H7 (cell line): ENCODE results near the gene DNAAF8. TPM values are rescaled to one million over a fixed set of nuclear protein-coding genes. Genes with fewer than 3 reads are reported as not detected.

Experiments used
- DNase-seq: peaks from one replicate; pipeline ENCODE4 v3.0.0; 2012
- H3K27me3 ChIP-seq: 2 replicates; pipeline ENCODE4 v1.6.0; 2011; ENCODE audit warnings: mild to moderate bottlenecking, low read length; ENCODE audit not compliant: control insufficient read depth, insufficient read depth
- H3K36me3 ChIP-seq: replicated peaks from 2 replicates; pipeline ENCODE4 v1.5.1; 2011; ENCODE audit warnings: low read length; ENCODE audit not compliant: control insufficient read depth, insufficient read depth
- H3K4me3 ChIP-seq: 2 replicates; pipeline ENCODE4 v1.5.1; 2011; ENCODE audit warnings: low read depth, mild to moderate bottlenecking, control low read depth, low read length, moderate library complexity; ENCODE audit not compliant: insufficient read depth
- total RNA-seq: library from RNA; depleted of rRNA; stranded (reverse); fragments of >200 nt; shearing (Covaris generic); gene quantifications from 2 replicates; pipeline ENCODE4 v1.2.3, GENCODE V29; 2014

The DNAAF8 gene
- total RNA-seq, 1 experiment from 2014 or later: 1.1 TPM

- H3K36me3 ChIP-seq: no peaks in the 10 kb centered on the region
- no peak for DNase-seq
- no peaks in the 10 kb centered on the region for H3K27me3 ChIP-seq
- no peak within 1 kb of the TSS for H3K4me3 ChIP-seq
Observed at GRCh38 chr16:4787627-4788482, 53.5 kb downstream of the DNAAF8 start, which contains the start of gene SEPTIN12. Gene SEPTIN12, minus strand, starts transcription at chr16:4788345. Its CDS starts 700 bp downstream, at chr16:4787645.

GRCh38 chr16:4788489-4788889 is 54.2 kb downstream of the DNAAF8 start:
- Histone ChIP-seq H3K27me3 (no peaks in the 10 kb centered on the region), H3K36me3 (no peaks in the 10 kb centered on the region), H3K4me3 (no peak overlapping the region)
- no peak for DNase-seq

- DNase-seq: no peak
- no peaks in the 10 kb centered on the region for H3K36me3 ChIP-seq
- H3K4me3 ChIP-seq: no peak overlapping the region
- no peaks in the 10 kb centered on the region for H3K27me3 ChIP-seq
Observed at GRCh38 chr16:4788910-4789309, 54.6 kb downstream of the DNAAF8 start.

GRCh38 chr16:4790261-4790660 is 55.9 kb downstream of the DNAAF8 start:
- no peak for DNase-seq
- no peak overlapping the region for H3K4me3 ChIP-seq
- H3K36me3 ChIP-seq: no peaks in the 10 kb centered on the region
- no peaks in the 10 kb centered on the region for H3K27me3 ChIP-seq

GRCh38 chr16:4790871-4791270 is 56.5 kb downstream of the DNAAF8 start:
- no peak for DNase-seq
- H3K27me3 ChIP-seq: no peaks in the 10 kb centered on the region
- no peak overlapping the region for H3K4me3 ChIP-seq
- H3K36me3 ChIP-seq: no peaks in the 10 kb centered on the region

GRCh38 chr16:4792951-4793513 is 58.7 kb downstream of the DNAAF8 start:
- Histone ChIP-seq H3K4me3 (no peak overlapping the region), H3K27me3 (no peaks in the 10 kb centered on the region), H3K36me3 (no peaks in the 10 kb centered on the region)
- DNase-seq: no peak

- Histone ChIP-seq H3K4me3 (no peak within 1 kb of the TSS), H3K36me3 (no peaks in the 10 kb centered on the region; the same call in 1 of the 2 replicates), H3K27me3 (no peaks in the 10 kb centered on the region)
- DNase-seq: no peak
Observed at GRCh38 chr16:4795181-4795827, 61.0 kb downstream of the DNAAF8 start, which contains the start of gene SMIM22. Gene SMIM22, plus strand, starts transcription at chr16:4795369. Its CDS starts 366 bp downstream, at chr16:4795735.

GRCh38 chr16:4795828-4796572 is 61.7 kb downstream of the DNAAF8 start:
- no peak for DNase-seq
- Histone ChIP-seq H3K36me3 (no peaks in the 10 kb centered on the region; the same call in 1 of the 2 replicates), H3K4me3 (no peak overlapping the region), H3K27me3 (no peaks in the 10 kb centered on the region)

- Histone ChIP-seq H3K36me3 (no peaks in the 10 kb centered on the region; the same call in 1 of the 2 replicates), H3K27me3 (no peaks in the 10 kb centered on the region), H3K4me3 (no peak overlapping the region)
- DNase-seq: no peak
Observed at GRCh38 chr16:4796982-4797804, 62.9 kb downstream of the DNAAF8 start.

GRCh38 chr16:4797805-4798252 is 63.5 kb downstream of the DNAAF8 start:
- peak; percentile 31 for DNase-seq
- Histone ChIP-seq H3K36me3 (no peaks in the 10 kb centered on the region; the same call in 1 of the 2 replicates), H3K4me3 (no peak overlapping the region), H3K27me3 (no peaks in the 10 kb centered on the region)

GRCh38 chr16:4798456-4798855 is 64.1 kb downstream of the DNAAF8 start:
- no peak overlapping the region for H3K4me3 ChIP-seq
- H3K27me3 ChIP-seq: no peaks in the 10 kb centered on the region
- no peak for DNase-seq
- no peaks in the 10 kb centered on the region; the same call in 1 of the 2 replicates for H3K36me3 ChIP-seq
